ENCODE data around the gene IAPP.

Gene IAPP

DNA sequence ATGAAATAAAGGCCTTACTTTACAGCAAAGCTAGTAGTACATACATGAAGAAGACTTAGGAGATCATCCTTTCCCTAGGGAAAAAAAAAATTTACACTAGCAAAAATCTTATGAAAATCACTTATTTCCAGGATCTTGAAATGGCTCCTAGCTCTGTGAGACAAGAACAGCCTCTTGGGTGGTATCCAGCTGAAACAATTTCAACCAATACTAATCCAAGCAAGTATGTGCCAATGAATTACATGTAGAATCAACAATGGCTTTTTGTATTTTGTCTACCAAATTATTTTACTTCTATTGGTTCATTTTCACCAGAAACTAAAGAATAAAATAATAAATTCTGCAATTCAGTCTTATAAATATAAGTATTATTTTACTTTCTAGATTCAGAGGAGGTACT lies 35.2 kb upstream of the IAPP start:
- DNase-seq (ENCODE audit: low read depth), result no peak
- TF ChIP-seq CTCF (IDR thresholded peaks at IDR 0.05; ENCODE audit: low read depth, low read length, missing control alignments), result no peak
- H3K4me3 ChIP-seq (ENCODE audit: low read depth, low read length), result no peak overlapping the region

DNA sequence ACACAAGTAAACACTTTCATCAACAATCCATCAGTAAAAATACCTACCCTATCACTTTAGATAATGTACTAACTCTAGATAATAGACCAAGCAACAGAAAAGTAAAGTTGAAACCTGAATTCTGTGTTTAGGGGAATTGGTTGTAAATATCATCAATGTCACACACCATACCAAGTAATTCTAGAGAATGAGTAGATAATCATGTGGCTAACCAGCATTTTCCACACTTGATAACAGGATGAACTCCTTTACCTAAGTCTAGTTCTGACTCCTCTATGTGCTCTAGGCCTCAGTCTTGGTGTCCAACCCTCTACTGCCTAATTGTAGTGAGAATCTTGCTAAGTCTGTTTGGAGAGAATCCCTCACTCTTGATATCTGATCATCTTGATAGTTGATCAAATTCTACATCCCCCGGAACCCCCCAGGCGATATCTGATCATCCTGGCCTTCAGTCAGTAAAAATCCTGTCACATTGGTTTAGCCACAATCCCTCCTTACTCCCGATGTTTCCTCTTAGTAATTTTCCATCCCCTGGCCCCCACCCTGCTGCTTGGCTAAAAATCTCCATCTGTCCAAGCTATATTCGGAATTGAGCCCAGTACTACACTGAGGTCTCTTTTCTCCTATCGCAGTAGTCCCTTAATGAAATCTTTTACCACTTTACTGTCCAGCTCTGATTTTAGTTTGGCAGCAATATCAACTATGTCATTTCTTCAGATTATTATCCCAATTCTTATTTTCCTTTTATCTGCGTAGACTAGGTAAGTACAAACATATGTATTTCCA lies 34.5 kb upstream of the IAPP start:
- no peak for DNase-seq (ENCODE audit: low read depth)
- no peak overlapping the region for H3K4me3 ChIP-seq (ENCODE audit: low read depth, low read length)
- TF ChIP-seq CTCF (IDR thresholded peaks at IDR 0.05; ENCODE audit: low read depth, low read length, missing control alignments), result no peak

- no peak for TF ChIP-seq CTCF (IDR thresholded peaks at IDR 0.05; ENCODE audit: low read depth, low read length, missing control alignments)
- DNase-seq (ENCODE audit: low read depth), result no peak
Observed at GRCh38 chr12:21339921-21340320, 32.8 kb upstream of the IAPP start.

GRCh38 chr12:21340403-21340802 lies 32.3 kb upstream of the IAPP start:
- TF ChIP-seq CTCF (IDR thresholded peaks at IDR 0.05; ENCODE audit: low read depth, low read length, missing control alignments), result no peak
- no peak overlapping the region for H3K4me3 ChIP-seq (ENCODE audit: low read depth, low read length)
- no peak for DNase-seq (ENCODE audit: low read depth)

More at GRCh38 chr12:21339921-21340320, 32.8 kb upstream of the IAPP start:
- no peak overlapping the region for H3K4me3 ChIP-seq (ENCODE audit: low read depth, low read length)

DNA sequence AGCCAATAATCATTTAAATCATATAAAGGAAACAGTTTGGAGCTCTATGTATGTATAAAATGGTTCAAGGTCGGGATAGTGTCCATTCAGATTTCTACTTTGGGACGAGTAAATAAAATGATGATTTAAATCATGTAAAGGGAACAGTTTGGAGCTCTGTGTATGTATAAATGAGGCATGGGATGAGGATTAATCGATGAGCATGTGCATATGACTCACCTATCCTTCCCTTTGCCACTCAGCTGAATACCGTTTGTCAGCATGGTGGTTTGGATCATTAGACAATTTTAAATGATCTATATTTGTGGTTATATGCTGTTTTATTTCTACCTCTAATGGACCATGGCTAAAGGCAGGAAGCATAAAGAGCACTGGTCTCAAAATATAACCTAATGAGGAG lies 30.9 kb upstream of the IAPP start:
- no peak for TF ChIP-seq CTCF (IDR thresholded peaks at IDR 0.05; ENCODE audit: low read depth, low read length, missing control alignments)
- H3K4me3 ChIP-seq (ENCODE audit: low read depth, low read length), result no peak overlapping the region
- DNase-seq (ENCODE audit: low read depth), result no peak

GRCh38 chr12:21343636-21344035 lies 29.1 kb upstream of the IAPP start:
- no peak for TF ChIP-seq CTCF (IDR thresholded peaks at IDR 0.05; ENCODE audit: low read depth, low read length, missing control alignments)
- no peak overlapping the region for H3K4me3 ChIP-seq (ENCODE audit: low read depth, low read length)
- DNase-seq (ENCODE audit: low read depth), result no peak
